NK-92 (cell line): ENCODE results near the gene AATF.

ENCODE experiments used
- DNase-seq: peaks from one replicate; lab custom pipeline; 2025; ENCODE audit not compliant: unreplicated experiment; lab: John Stamatoyannopoulos, UW

The AATF gene

GRCh38 chr17:36977568-36977967 is 28.8 kb downstream of the AATF start:
- no peak for DNase-seq

GRCh38 chr17:36978810-36979564 is 30.2 kb downstream of the AATF start:
- no peak for DNase-seq

DNA sequence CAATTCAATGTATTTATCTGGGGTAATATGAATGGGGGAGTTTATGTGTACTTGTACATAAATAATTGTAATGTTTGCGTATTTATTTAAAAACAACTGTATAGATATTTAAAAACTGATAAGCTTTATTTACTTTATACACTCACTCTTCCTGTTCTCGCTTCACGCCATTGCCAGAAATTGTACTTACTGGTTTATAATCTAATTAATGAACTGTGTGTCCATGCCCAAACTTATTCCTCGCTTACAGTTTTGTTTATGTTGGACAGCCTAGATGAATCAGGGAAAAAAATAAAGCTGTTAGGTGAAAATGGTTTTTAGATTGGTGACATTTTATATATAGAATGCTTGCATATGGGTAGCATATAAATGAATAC is 30.8 kb downstream of the AATF start:
- no peak for DNase-seq

DNA sequence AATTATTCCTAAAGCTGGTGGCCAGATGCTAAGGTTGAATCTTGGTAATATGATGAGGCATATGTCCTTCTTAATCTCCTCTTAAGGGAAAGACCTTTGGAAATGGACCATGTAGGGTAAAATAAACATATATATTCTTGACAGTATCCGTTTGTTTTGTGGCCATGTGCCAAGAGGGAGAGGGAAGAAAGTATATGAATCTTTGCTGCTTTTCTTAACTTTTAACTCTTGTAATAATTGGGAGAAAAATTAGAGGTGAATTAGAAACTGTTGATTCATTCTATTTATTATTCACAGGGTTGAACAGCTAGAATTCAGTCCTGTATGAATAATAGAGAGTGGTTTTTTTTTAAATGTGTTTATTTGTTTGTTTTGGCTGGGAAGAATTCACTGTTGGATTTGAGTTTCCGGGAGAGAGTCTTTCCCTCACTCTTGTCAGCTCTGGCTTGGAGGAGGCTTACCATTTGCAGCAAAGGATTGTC is 31.6 kb downstream of the AATF start:
- DNase-seq = no peak

DNA sequence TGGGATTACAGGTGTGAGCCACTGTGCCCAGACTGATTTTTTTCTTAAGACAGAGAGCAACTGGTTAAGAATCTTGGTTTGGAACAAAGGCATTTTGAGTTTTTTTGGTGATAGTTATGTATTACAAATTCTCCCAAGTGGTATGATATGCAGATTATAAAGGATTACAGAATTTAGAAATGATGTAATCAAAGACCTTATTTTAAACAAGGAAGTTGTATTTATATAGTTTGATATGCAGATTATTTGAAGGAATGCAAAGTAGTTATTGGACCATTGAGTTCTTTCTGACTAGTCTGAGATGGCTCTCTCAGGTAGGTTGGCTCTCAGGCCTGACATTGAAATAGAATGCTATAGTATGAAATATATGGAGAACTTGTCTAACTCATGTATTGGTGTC is 34.9 kb downstream of the AATF start:
- DNase-seq = no peak

DNA sequence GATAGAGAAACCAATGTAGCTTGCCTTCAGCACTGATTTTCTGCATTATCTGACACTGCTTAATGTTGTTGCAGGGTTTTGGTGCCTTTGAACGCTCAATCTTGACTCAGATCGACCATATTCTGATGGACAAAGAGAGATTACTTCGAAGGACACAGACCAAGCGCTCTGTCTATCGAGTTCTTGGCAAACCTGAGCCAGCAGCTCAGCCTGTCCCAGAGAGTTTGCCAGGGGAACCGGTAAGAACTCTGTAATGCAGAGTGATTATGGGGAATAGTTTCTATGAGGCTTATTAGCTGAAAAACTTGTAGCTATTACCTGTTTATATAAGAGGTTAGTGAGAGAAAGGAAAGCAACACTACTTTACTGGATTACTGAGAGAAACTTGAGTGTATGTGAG is 40.4 kb downstream of the AATF start:
- DNase-seq = no peak

DNA sequence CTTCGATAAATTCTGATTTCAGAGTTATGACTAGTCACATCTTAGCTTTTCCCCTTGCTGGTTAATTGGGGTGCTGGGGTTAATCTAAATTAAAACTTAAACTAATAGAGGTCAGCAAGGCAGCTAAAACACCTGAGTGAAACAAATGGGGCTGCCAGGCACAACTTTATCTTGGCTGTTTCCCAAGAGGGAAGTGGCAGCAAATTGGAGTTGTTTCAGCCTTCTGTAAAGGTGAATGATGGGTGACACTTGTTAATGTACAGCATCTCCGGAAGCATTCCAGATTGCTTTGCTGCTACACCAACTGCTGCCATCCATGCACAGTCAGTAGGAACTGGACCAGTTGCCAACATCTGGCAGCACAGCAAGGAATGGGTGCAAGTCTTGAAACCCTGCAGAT is 43.9 kb downstream of the AATF start:
- no peak for DNase-seq

GRCh38 chr17:36993227-36993626 is 44.5 kb downstream of the AATF start:
- DNase-seq = no peak

DNA sequence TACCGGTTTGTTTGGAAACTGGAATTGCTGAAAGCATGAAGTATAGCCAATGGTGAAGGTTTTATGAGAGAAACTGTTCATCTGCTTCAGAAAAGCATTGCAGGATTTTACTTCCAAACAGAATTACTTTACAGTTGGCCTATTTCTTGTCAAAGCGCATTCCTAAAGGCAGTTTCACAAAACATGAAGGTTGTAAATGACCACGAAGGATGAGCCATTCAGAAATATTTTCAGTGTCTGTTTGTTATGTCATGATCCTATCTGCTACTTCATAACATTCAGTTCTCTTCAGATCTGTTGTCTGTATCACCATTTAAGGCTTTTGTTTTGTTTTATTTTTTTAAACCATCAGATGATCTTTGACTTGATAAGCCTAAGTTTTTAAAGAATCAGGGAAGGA is 45.7 kb downstream of the AATF start:
- DNase-seq = no peak

DNA sequence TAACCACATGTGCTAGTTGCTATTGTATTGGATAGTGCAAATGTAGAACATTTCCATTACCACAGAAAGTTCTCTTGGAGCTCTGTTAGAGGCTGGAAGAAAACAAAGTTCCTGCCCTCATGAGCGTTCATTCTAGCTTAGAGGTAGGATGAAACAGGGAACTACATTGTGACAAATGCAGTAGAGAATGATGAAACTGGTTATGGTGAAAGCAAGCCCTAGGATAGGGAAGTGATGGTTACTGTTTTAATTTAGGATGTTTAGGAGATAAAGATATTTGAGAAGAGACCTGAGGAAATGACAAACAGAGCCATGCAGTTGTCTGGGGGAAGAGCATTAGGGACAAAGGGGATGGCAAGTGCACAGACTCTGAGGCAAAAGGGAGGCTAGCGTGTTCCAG is 50.7 kb downstream of the AATF start:
- DNase-seq = no peak

GRCh38 chr17:37016780-37017179 is 68.0 kb downstream of the AATF start:
- DNase-seq = no peak

DNA sequence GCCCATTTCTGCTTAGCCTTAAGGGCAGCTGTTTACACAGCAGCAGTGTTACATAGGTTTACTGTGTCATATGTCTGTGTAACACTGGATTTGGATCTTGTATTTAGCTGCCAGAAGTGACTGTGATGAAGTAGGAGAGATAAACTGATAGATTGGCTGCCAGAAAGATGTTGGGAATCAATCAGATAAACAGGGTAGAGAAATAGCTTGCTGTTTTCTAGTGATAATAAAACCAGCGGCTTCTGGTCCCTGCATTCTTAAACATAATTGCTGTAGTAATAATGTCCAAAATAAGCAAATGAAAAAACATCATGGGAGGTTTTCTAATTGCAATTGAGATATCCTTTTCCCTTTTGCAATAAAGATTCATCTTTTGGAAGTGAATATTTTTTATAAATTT is 68.7 kb downstream of the AATF start:
- DNase-seq = no peak

- no peak for DNase-seq
These were observed 70.5 kb downstream of the AATF start for GRCh38 chr17:37019117-37019740.

GRCh38 chr17:37019741-37020129 is 71.0 kb downstream of the AATF start:
- DNase-seq = no peak

GRCh38 chr17:37024181-37024637 is 75.5 kb downstream of the AATF start:
- DNase-seq = no peak

GRCh38 chr17:37025238-37025637 is 76.5 kb downstream of the AATF start:
- no peak for DNase-seq

DNA sequence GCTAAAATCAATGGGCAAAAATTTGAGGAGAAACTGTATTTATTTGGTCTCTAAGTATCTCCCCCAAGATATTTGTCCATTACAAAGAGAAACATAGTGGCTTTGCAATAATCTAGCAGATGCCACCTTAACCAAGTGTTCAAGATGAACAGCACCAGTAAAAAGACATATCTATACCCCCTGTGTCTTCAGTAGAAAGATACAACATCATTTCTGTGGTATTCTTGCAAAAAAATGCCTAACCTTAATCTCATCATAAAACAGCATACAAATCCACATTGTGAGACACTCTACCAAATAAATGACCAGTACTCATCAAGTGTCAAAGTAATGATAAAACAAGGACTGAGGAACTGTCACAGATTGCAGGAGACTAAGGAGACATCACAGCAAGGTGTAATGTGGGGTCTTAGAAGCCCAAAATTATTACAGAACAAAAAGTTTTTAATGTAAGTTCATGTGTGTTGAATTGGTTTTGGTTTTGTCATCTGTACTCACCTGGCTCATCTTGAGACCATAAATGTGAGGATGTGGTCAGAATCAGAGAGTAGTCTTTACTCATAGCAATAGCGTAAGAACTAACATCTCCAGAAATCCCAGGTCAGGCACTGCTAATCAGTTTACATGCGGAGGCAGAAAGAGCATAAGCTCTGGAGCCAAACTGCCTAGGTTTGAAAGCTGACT is 77.2 kb downstream of the AATF start:
- DNase-seq = no peak

- DNase-seq = no peak
These were observed 77.7 kb downstream of the AATF start for GRCh38 chr17:37026531-37026869.

DNA sequence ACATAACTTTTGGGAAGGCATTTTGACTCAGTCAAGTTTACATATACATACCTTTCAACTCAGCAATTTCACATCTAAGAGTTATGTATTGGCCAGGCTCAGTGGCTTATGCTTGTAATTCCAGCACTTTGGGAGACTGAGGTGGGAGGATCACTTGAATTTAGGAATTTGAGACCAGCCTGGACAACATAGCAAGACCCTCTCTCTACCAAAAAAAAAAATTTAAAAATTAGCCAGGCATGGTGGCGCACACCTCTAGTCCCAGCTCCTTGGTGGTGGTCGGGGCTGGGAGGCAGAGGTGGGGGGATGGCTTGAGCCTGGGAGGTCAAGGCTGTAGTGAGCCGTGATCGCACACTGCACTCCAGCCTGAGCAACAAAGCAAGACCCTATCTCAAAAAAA is 79.3 kb downstream of the AATF start:
- no peak for DNase-seq

GRCh38 chr17:37031493-37032083 is 82.8 kb downstream of the AATF start:
- DNase-seq = no peak

DNA sequence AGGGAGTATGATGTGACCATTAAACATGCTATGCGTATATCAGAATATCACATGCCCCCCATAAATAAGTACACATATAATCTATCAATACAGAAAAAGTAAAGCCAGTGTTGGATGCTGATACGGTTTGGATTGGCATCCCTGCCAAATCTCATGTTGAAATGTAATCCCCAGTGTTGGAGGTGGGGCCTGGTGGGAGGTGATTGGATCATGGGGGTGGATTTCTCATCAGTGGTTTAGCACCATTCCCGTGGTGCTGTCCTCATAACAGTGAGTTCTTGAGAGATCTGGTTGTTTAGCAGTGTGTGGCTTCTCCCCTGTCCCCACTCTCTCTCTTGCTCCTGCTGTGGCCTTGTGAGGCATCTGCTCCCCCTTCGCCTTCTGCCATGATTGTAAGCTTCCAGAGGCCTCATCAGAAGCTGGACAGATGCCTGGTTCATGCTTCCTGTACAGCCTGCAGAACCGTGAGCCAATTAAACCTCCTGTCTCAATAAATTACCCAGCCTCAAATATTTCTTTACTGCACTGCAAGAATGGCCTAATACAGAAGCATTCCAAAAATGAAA is 88.9 kb downstream of the AATF start:
- no peak for DNase-seq

DNA sequence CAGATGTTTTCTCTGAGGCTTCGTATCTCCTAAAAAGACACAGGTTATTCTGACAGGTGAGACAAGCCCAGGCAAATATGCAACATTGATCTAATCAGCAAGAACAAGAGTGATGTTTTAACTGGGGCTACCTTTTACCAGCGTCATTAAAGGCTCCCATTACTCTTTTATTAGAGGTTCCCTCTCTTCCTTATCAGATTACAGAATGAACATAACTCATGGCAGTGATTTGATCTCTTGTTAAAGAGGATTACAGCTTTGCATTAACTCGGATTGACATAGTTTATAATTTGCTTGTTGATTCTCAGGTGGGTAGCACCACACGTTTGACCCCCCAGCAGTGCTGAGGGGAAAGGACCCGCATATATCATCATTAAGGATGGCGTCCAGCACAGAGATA is 90.5 kb downstream of the AATF start:
- DNase-seq = no peak
